Measurements from ENCODE around the gene PRSS21.

PRSS21 gene

DNA sequence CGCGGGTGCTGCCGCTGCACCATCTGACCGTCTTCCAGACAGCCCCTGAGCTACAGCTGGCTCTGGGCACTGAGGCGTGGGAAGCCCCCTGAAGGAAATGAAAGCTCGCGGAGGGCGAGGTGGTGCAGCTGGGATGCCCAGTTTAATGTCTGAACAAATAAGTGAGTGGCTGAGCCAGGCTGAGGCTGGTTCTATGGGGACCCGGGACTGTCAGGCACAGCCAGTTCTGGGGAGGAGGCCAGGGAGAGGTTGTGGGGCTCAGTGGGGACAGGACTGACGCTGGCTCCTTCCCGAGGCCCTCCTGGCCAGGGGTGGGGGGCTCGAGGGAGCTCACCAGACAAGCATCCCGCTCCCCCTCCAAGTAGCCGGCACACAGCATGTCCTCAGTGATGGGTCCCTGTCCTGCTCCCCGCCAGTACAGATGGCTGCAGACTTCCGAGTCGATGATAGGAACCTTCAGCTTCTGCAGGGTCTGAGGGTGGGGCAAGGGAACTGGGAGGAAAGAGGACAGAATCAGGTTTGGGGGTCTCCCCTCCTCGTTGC is 36.6 kb downstream of the PRSS21 start:
- no peak overlapping the region for H3K4me3 ChIP-seq (ENCODE audit: low read depth, low read length)
- no peak for TF ChIP-seq CTCF (IDR thresholded peaks at IDR 0.05; ENCODE audit: control insufficient read depth, extremely low read depth, insufficient read depth)
- DNase-seq (ENCODE audit: low read depth), result no peak

DNA sequence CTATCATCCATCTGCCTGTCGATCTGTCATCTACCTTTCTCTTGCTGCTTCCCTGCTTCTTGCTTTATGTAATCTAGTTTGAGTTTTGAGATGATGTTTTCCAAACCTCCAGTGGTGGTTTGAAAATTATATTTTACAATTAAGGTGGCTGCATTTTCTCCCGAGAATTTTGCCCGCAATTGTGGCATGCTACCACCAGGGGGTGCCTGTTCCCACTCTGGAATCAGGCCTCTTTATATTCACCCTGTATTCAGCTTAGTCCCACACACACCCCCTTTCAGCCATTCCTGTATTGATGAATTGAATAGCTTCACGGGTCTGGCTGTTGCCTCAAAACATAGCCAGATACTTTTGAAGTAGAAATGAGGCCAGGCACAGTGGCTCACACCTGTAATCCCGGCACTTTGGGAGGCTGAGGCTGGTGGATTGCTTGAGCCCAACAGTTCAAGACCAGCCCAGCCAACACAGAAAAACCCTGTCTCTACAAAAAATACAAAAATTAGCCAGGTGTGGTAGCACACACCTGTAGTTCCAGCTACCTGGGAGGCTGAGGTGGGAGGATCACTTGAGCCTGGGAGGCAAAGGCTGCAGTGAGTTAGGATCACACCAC is 37.8 kb downstream of the PRSS21 start:
- DNase-seq (ENCODE audit: low read depth), result no peak
- peak; percentile 49 for TF ChIP-seq CTCF (IDR thresholded peaks at IDR 0.05; ENCODE audit: control insufficient read depth, extremely low read depth, insufficient read depth)
- no peak overlapping the region for H3K4me3 ChIP-seq (ENCODE audit: low read depth, low read length)

DNA sequence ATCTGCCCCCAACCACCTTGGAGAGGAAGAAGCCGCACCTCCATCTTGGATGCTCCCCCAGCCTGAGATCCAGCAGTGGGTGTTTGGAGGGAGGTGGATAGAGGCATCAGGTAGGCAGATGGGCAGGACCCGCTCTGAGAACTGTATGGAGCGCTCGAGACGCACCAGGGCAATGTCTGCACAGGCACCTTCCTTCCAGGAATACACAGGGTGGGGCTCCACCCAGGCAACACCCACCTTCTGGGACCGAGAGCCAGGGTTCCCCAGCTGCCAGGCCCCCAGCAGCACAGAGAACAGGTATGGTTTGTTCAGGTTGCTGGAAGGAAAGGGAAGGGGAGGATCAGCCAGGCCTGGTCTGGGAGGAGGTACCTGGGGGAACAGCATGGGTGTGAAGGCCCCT is 38.5 kb downstream of the PRSS21 start:
- TF ChIP-seq CTCF (IDR thresholded peaks at IDR 0.05; ENCODE audit: control insufficient read depth, extremely low read depth, insufficient read depth), result no peak

DNA sequence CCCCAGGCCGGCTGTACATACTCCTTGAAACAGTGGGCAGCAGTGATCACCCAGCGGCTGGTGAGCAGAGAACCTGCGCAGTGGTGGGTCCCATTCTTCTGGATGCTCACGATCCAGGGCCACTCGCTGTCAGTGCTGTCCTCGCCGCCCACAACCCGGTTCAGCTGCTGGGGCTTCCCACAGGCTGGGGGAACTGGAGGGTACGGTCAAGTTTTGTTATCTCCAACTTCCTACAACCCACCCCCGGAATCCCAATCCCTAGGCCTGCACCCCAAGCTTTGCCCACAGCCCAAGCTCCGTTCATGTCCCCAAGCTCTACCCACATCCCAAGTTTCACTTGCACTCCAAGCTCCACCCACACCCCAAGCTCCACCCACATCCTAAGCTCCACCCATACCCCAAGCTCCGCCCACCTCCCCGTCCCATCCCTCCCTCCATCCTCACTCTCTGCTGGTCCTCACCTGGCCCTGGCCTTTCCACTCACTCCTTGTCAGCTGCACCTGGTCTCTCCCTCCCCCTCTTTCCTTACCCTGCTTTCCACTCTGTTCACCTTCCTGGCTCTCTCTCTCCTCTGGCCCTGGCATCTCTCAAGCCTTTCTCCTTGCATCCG is 39.1 kb downstream of the PRSS21 start:
- no peak for DNase-seq (ENCODE audit: low read depth)
- H3K4me3 ChIP-seq (ENCODE audit: low read depth, low read length), result no peak overlapping the region
- no peak for TF ChIP-seq CTCF (IDR thresholded peaks at IDR 0.05; ENCODE audit: control insufficient read depth, extremely low read depth, insufficient read depth)

More for the DNA sequence above, 38.5 kb downstream of the PRSS21 start:
- H3K4me3 ChIP-seq (ENCODE audit: low read depth, low read length), result no peak overlapping the region
- DNase-seq (ENCODE audit: low read depth), result no peak

- peak overlapping the region; percentile 43 for H3K4me3 ChIP-seq (ENCODE audit: low read depth, low read length)
- DNase-seq (ENCODE audit: low read depth), result no peak
- no peak for TF ChIP-seq CTCF (IDR thresholded peaks at IDR 0.05; ENCODE audit: control insufficient read depth, extremely low read depth, insufficient read depth)
These were observed 39.8 kb downstream of the PRSS21 start for GRCh38 chr16:2856686-2857450.

GRCh38 chr16:2857451-2858244 is 40.6 kb downstream of the PRSS21 start, which contains the start of gene PRSS22:
Gene PRSS22 (minus strand): TSS chr16:2858170. CDS start chr16:2858104, 66 bp downstream.
- H3K4me3 ChIP-seq (ENCODE audit: low read depth, low read length), result peak within 1 kb of the TSS; percentile 43
- no peak for TF ChIP-seq CTCF (IDR thresholded peaks at IDR 0.05; ENCODE audit: control insufficient read depth, extremely low read depth, insufficient read depth)
- no peak for DNase-seq (ENCODE audit: low read depth)
